ENCODE data around the gene UPK3B. TPM values are rescaled to one million over a fixed set of nuclear protein-coding genes. Genes with fewer than 3 reads are reported as not detected.

UPK3B gene
- total RNA-seq, 1 experiment from 2014 or later: not detected

DNA sequence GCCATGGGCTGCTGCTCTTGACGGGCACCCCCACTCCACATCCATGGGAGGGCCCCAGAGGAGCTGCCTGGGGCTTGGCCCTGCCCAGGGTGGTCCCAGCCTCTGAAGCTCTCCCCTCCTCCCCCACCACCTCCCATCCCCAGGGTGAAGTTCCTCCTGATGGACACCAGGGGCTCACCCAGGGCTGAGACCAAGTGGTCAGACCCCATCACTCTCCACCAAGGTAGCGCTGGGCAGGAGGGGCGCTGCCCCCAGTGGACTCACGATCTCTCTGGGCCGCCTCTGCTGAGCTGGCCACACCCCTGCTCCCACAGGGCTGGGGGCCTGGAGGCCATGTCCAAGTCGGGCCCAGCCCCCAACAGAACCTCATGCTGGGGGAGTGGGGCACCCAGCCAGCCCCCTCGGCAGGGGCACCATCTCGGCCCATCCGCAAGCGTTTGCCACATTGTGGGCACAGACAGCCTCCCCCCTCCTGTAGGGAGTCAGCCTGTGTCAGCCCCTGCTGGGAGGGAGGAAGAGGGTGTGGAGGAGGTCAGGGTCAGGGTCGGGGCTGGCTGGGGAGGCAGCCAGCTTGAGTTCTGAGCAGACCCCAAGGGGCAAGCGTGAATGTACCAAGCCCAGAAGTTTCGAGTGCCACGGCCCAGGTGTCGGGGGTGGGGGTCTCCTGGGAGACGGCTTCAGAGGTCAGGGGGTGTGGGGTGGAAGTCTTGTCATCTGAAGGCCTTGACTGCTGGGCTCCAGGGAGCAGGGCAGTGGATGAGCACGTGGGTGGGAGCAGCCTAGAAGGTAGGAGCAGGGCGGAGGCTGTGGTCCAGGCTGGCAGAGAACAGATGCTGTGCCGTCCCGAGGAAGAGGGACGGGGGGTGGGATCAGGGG, 2.8 kb downstream of the UPK3B start:
- intact Hi-C loops (cut with micrococcal nuclease; ENCODE audit: unreplicated experiment): no loop called here
- ChIA-PET POLR2A (ENCODE audit: low non-redundant PET) (no interaction called here), CTCF (no interaction called here)
- TF ChIP-seq EZH2 (IDR thresholded peaks at IDR 0.05; ENCODE audit: borderline replicate concordance, low read depth, low read length, poor library complexity, severe bottlenecking): no peak
- TF ChIP-seq, protein P1, sequence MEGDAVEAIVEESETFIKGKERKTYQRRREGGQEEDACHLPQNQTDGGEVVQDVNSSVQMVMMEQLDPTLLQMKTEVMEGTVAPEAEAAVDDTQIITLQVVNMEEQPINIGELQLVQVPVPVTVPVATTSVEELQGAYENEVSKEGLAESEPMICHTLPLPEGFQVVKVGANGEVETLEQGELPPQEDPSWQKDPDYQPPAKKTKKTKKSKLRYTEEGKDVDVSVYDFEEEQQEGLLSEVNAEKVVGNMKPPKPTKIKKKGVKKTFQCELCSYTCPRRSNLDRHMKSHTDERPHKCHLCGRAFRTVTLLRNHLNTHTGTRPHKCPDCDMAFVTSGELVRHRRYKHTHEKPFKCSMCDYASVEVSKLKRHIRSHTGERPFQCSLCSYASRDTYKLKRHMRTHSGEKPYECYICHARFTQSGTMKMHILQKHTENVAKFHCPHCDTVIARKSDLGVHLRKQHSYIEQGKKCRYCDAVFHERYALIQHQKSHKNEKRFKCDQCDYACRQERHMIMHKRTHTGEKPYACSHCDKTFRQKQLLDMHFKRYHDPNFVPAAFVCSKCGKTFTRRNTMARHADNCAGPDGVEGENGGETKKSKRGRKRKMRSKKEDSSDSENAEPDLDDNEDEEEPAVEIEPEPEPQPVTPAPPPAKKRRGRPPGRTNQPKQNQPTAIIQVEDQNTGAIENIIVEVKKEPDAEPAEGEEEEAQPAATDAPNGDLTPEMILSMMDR (conservative IDR thresholded peaks at IDR 0.05; ENCODE audit: low read depth, low read length): 0 out of 2 replicates have a peak, but pooled peaks have one; percentile 27
- no peaks in the 10 kb centered on the region for H3K27me3 ChIP-seq (replicated peaks; ENCODE audit: insufficient read depth, low read depth, low read length, poor library complexity)
- no peaks in the 10 kb centered on the region for H3K9me3 ChIP-seq (ENCODE audit: low read depth, low read length, poor library complexity, severe bottlenecking)
- H3K36me3 ChIP-seq (ENCODE audit: insufficient read depth, low read length, poor library complexity, severe bottlenecking): no peaks in the 10 kb centered on the region
- BruUV-seq (replicated peaks): no TSS peak
- no peak for DNase-seq (ENCODE audit: low spot score)
- H3K4me1 ChIP-seq (ENCODE audit: insufficient read depth, low read length, poor library complexity, severe bottlenecking): no peaks in the 10 kb centered on the region
- no peak overlapping the region for H3K4me3 ChIP-seq (ENCODE audit: low read depth, low read length, poor library complexity, severe bottlenecking)
- H3K27ac ChIP-seq (ENCODE audit: low read depth, low read length, poor library complexity, severe bottlenecking): no peak overlapping the region

DNA sequence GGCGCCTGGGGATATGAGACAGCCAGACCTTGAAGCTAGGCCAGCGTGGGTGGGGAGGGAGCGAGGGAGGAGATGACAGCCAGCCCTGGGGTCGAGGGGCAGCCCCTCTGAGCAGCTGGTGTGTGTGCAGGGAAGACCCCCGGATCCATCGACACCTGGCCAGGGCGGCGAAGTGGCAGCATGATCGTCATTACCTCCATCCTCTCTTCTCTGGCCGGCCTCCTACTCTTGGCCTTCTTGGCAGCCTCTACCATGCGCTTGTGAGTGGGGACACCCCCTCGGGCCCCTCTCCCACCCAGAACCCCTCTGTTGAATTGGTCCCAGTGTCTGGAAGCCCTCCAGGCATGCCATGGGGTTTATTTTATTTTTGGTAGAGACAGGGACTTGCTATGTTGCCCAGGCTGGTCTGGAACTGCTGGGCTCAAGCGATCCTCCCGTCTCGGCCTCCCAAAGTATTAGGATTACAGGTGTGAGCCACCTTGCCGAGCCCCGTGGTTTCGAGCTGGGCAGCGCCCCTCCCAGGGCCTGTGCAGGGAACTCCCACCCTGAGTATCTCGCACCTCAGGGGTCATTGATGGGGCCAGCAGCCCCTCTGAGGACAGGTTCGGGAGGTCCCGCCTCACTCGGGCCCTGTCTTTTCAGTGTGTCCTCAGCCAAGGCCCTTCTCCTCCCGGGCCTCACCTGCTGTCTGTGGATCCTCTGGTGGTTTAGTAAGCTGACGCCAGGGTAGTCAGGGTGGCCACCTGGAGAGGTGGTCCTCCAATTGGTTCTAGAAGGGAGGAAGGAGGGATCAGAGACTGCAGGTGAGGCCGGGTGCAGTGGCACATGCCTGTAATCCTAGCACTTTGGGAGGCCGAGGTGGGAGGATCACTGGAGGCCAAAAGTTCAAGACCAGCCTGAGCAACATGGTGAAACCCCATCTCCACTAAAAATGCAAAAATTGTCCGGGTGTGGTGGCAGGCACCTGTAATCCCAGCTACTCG, 3.8 kb downstream of the UPK3B start:
- ChIA-PET POLR2A (ENCODE audit: low non-redundant PET) (no interaction called here), CTCF (interaction anchor here (0.6 to 0.9 kb wide), 2 partner anchors 119 to 191 kb away, joined by 3 to 4 read pairs; no protein-coding TSS in a partner anchor)
- BruUV-seq (replicated peaks): no TSS peak
- Histone ChIP-seq H3K27ac (ENCODE audit: low read depth, low read length, poor library complexity, severe bottlenecking) (no peak overlapping the region), H3K9me3 (ENCODE audit: low read depth, low read length, poor library complexity, severe bottlenecking) (no peaks in the 10 kb centered on the region), H3K4me3 (ENCODE audit: low read depth, low read length, poor library complexity, severe bottlenecking) (no peak overlapping the region), H3K27me3 (replicated peaks; ENCODE audit: insufficient read depth, low read depth, low read length, poor library complexity) (no peaks in the 10 kb centered on the region), H3K4me1 (ENCODE audit: insufficient read depth, low read length, poor library complexity, severe bottlenecking) (no peaks in the 10 kb centered on the region), H3K36me3 (ENCODE audit: insufficient read depth, low read length, poor library complexity, severe bottlenecking) (no peaks in the 10 kb centered on the region)
- DNase-seq (ENCODE audit: low spot score): no peak
- no peak for TF ChIP-seq EZH2 (IDR thresholded peaks at IDR 0.05; ENCODE audit: borderline replicate concordance, low read depth, low read length, poor library complexity, severe bottlenecking)
- TF ChIP-seq, protein P1 (conservative IDR thresholded peaks at IDR 0.05; ENCODE audit: low read depth, low read length): no peak
- intact Hi-C loops (cut with micrococcal nuclease; ENCODE audit: unreplicated experiment): no loop called here

DNA sequence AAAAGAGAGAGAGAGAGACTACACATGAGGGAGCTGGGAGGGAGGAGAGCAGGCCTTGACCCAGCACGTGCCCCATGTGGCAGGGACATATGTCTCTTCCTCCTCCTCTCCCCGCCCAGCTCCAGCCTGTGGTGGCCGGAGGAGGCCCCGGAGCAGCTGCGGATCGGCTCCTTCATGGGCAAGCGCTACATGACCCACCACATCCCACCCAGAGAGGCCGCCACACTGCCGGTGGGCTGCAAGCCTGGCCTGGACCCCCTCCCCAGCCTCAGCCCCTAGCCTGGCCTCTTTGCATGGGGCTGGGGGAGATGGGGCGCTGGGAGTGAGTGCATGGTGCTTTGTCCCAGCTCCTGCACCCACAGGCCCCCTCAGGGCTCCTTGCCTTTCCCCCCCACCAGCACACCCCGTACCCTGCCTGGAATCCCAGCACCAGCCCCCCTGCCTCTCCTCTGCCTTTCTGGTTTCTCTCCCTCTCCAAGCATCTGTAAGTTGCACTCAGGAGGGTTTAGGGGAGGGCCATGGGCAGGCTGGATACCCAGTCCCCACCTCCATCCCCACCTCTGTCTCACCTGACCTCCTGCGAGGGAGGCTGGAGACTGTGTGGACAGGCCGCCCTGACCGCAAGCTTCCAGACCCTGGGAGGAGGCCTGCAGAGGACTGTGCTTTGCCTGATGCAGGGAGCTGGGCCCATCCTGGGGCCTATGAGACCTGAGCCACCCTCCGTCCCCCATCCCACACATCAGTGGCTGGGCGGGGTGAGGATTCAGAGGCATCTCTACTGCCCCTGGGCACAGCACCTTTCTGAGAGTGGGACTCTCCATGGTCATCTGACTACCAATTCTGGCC, 4.8 kb downstream of the UPK3B start:
- Histone ChIP-seq H3K27ac (ENCODE audit: low read depth, low read length, poor library complexity, severe bottlenecking) (no peak overlapping the region), H3K4me3 (ENCODE audit: low read depth, low read length, poor library complexity, severe bottlenecking) (no peak overlapping the region), H3K9me3 (ENCODE audit: low read depth, low read length, poor library complexity, severe bottlenecking) (no peaks in the 10 kb centered on the region), H3K27me3 (replicated peaks; ENCODE audit: insufficient read depth, low read depth, low read length, poor library complexity) (no peaks in the 10 kb centered on the region), H3K36me3 (ENCODE audit: insufficient read depth, low read length, poor library complexity, severe bottlenecking) (no peaks in the 10 kb centered on the region), H3K4me1 (ENCODE audit: insufficient read depth, low read length, poor library complexity, severe bottlenecking) (no peaks in the 10 kb centered on the region)
- BruUV-seq (replicated peaks): no TSS peak
- POLR2A ChIA-PET (ENCODE audit: low non-redundant PET): no interaction called here
- intact Hi-C loops (cut with micrococcal nuclease; ENCODE audit: unreplicated experiment): no loop called here
- CTCF ChIA-PET: interaction anchor here (0.6 to 0.9 kb wide), 2 partner anchors 117 to 192 kb away, joined by 3 to 4 read pairs; no protein-coding TSS in a partner anchor
- TF ChIP-seq, protein P1 (conservative IDR thresholded peaks at IDR 0.05; ENCODE audit: low read depth, low read length): no peak
- no peak for TF ChIP-seq EZH2 (IDR thresholded peaks at IDR 0.05; ENCODE audit: borderline replicate concordance, low read depth, low read length, poor library complexity, severe bottlenecking)
- no peak for DNase-seq (ENCODE audit: low spot score)

All from A673 (cell line).